Lower leg skin (tissue), 3 donors: Measurements from ENCODE around the gene FAM111A.

ENCODE experiments used
- POLR2A ChIP-seq, 2 donors: fragments of 450-650 bp; IDR thresholded peaks; one replicate each; pipeline ENCODE4 v1.6.1; 2016 to 2017; ENCODE audit warnings: antibody characterized with exemption in 2 of 2, mild to moderate bottlenecking in 1 of 2, moderate library complexity in 1 of 2
- TF ChIP-seq, protein P1 (sequence below), 3 donors: fragments of 450-650 bp; IDR thresholded peaks; one replicate each; pipeline ENCODE4 v1.5.1; 2016; ENCODE audit warnings: antibody characterized with exemption in 3 of 3, mild to moderate bottlenecking in 3 of 3, moderate library complexity in 2 of 3

DNA sequence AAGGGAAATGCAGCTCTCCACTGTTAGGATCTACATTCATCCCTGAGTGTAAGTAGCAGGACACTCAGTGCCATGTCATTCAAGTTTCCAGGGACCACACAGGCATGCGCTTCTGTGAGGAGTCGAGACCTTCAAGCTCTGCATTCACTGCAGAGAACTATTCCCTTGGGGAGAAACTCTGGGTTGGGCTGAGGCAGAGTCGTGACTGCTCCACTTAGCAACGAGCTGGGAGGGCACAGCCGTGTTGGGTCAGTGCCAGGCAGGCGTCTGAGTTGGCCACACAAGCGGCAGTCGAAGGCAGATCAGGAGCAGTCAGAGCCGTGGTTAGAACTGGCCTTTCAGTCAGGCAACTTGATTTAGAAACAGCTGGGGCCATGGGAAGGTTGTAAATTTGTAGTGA, 55.3 kb downstream of the FAM111A start:
- TF ChIP-seq, protein P1, sequence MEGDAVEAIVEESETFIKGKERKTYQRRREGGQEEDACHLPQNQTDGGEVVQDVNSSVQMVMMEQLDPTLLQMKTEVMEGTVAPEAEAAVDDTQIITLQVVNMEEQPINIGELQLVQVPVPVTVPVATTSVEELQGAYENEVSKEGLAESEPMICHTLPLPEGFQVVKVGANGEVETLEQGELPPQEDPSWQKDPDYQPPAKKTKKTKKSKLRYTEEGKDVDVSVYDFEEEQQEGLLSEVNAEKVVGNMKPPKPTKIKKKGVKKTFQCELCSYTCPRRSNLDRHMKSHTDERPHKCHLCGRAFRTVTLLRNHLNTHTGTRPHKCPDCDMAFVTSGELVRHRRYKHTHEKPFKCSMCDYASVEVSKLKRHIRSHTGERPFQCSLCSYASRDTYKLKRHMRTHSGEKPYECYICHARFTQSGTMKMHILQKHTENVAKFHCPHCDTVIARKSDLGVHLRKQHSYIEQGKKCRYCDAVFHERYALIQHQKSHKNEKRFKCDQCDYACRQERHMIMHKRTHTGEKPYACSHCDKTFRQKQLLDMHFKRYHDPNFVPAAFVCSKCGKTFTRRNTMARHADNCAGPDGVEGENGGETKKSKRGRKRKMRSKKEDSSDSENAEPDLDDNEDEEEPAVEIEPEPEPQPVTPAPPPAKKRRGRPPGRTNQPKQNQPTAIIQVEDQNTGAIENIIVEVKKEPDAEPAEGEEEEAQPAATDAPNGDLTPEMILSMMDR (IDR thresholded peaks at IDR 0.05): no peak
- no peak for TF ChIP-seq POLR2A (IDR thresholded peaks at IDR 0.05)
